Measurements from ENCODE around the gene PTF1A. TPM values are rescaled to one million over a fixed set of nuclear protein-coding genes. Genes with fewer than 3 reads are reported as not detected.
"Not testable (repeated sequence)": the region's sequence is repeated elsewhere in the genome, so short reads cannot be mapped to it uniquely, and the experiment has no call there.

Gene PTF1A
- total and polyA plus RNA-seq, 7 donors: not detected

DNA sequence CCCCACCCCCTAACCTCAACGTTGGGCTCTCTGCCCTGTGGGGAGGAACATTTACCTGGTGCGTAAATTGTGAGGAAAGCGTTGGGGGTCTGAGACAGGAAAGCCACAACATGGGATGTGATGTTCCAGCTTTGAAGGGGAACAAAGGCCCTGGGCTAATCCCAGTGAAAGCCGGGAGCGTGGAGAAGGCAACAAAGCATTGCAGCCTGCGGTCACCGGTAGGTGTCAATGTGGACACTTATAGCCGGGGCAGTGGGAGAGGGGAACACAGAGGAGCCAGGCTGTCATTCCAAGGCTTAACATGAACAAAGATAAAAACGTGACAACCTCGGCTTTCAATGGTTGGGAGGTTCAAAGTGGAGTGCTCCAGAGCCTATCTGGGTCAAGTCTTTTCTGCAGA, 12.7 kb downstream of the PTF1A start:
- Histone ChIP-seq H3K4me1 (no peaks in the 10 kb centered on the region), H3K4me3 (no peak overlapping the region), H3K9me3 (no peaks in the 10 kb centered on the region), H3K27ac (no peak overlapping the region), H3K36me3 (ENCODE audit: insufficient read depth in 1 of 2, low read depth in 1 of 2) (no peaks in the 10 kb centered on the region), H3K27me3 (ENCODE audit: insufficient read depth in 3 of 3, low read length in 2 of 3) (peaks cover 2 to 54% (median 9%) of the 10 kb centered on the region in 3 donors)
- no peak for ATAC-seq
- WGBS, 3 donors: 6 to 13% (median 8%) methylated on average over 10 of the region's 10 CpGs
- intact Hi-C loops (cut with DNase I): no loop called here
- no peak for DNase-seq
- TF ChIP-seq, protein P1, sequence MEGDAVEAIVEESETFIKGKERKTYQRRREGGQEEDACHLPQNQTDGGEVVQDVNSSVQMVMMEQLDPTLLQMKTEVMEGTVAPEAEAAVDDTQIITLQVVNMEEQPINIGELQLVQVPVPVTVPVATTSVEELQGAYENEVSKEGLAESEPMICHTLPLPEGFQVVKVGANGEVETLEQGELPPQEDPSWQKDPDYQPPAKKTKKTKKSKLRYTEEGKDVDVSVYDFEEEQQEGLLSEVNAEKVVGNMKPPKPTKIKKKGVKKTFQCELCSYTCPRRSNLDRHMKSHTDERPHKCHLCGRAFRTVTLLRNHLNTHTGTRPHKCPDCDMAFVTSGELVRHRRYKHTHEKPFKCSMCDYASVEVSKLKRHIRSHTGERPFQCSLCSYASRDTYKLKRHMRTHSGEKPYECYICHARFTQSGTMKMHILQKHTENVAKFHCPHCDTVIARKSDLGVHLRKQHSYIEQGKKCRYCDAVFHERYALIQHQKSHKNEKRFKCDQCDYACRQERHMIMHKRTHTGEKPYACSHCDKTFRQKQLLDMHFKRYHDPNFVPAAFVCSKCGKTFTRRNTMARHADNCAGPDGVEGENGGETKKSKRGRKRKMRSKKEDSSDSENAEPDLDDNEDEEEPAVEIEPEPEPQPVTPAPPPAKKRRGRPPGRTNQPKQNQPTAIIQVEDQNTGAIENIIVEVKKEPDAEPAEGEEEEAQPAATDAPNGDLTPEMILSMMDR (IDR thresholded peaks at IDR 0.05): no peak

GRCh38 chr10:23205972-23206642, 14.0 kb downstream of the PTF1A start:
- no peak overlapping the region for H3K27ac ChIP-seq
- 38 to 39% (median 38%) methylated on average over 3 of the region's 3 CpGs for WGBS, 3 donors
- TF ChIP-seq, protein P1 (IDR thresholded peaks at IDR 0.05): no peak
- DNase-seq (no peak), ATAC-seq (no peak)
- no peak overlapping the region for H3K4me3 ChIP-seq
- no peaks in the 10 kb centered on the region for H3K4me1 ChIP-seq
- H3K36me3 ChIP-seq (ENCODE audit: insufficient read depth in 1 of 2, low read depth in 1 of 2): no peaks in the 10 kb centered on the region
- H3K27me3 ChIP-seq (ENCODE audit: insufficient read depth in 3 of 3, low read length in 2 of 3): peaks cover 2 to 40% (median 3%) of the 10 kb centered on the region in 3 donors
- intact Hi-C loops (cut with DNase I): no loop called here
- H3K9me3 ChIP-seq: no peaks in the 10 kb centered on the region

- TF ChIP-seq, protein P1 (IDR thresholded peaks at IDR 0.05): no peak
- Histone ChIP-seq H3K36me3 (ENCODE audit: insufficient read depth in 1 of 2, low read depth in 1 of 2) (no peaks in the 10 kb centered on the region), H3K27ac (no peak overlapping the region), H3K9me3 (no peaks in the 10 kb centered on the region), H3K4me3 (no peak overlapping the region), H3K27me3 (ENCODE audit: insufficient read depth in 3 of 3, low read length in 2 of 3) (peaks cover 0 to 4% (median under 1%) of the 10 kb centered on the region in 3 donors), H3K4me1 (no peaks in the 10 kb centered on the region)
- DNase-seq (no peak), ATAC-seq (no peak)
- WGBS, 3 donors: 89 to 94% (median 92%) methylated on average over 1 of the region's 1 CpG
- intact Hi-C loops (cut with DNase I): no loop called here
Observed at GRCh38 chr10:23217471-23217870, 25.4 kb downstream of the PTF1A start.

DNA sequence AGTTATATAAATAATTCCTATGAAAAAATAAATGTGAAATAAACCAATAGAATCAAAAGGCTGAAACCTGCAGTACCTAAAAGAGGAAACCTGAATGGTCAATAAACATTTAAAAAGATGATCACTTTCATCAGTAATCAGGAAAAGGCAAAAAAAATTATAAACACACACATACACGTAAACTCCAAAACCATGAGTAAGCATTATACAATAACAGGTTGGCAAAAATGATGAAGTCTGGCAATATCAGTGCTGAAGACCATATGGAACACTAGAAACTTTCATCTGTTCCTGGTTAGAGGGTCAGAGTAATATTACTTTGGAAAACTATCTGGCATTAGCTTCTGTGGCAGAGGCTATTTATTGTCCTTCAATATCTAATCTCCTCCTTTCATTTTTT, 38.5 kb downstream of the PTF1A start:
- no peaks in the 10 kb centered on the region for H3K27me3 ChIP-seq (ENCODE audit: insufficient read depth in 3 of 3, low read length in 2 of 3)
- intact Hi-C loops (cut with DNase I): no loop called here
- WGBS, 3 donors: 73 to 89% (median 88%) methylated on average over 1 of the region's 1 CpG
- no peak for DNase-seq
- H3K9me3 ChIP-seq: no peaks in the 10 kb centered on the region
- TF ChIP-seq, protein P1 (IDR thresholded peaks at IDR 0.05): no peak
- no peak for ATAC-seq
- H3K36me3 ChIP-seq (ENCODE audit: insufficient read depth in 1 of 2, low read depth in 1 of 2): no peaks in the 10 kb centered on the region
- H3K27ac ChIP-seq: no peak overlapping the region
- H3K4me1 ChIP-seq: no peaks in the 10 kb centered on the region
- no peak overlapping the region for H3K4me3 ChIP-seq

DNA sequence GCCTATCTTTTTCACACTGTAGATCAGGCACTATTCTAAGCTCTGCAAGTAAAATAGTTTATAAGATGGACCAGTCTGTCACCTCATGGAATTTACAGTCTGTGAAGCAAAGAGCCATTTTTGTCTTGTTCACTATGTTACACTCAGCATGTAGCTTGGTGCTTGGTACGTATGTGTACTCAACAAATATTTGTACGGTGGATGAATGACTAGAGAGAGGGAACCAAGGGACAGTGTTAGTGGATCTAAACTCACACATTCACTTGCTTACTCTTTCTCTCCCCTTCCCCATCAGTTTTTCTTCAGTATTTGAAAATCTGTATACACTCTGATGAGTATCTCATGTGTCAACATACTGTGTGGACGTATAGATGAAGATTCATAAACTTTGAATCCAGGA, 45.9 kb downstream of the PTF1A start:
- Histone ChIP-seq H3K36me3 (ENCODE audit: insufficient read depth in 1 of 2, low read depth in 1 of 2) (no peaks in the 10 kb centered on the region), H3K4me3 (no peak overlapping the region), H3K27ac (no peak overlapping the region), H3K27me3 (ENCODE audit: insufficient read depth in 3 of 3, low read length in 2 of 3) (no peaks in the 10 kb centered on the region), H3K4me1 (no peaks in the 10 kb centered on the region), H3K9me3 (no peaks in the 10 kb centered on the region)
- DNase-seq (no peak), ATAC-seq (no peak)
- 52 to 73% (median 73%) methylated on average over 3 of the region's 3 CpGs for WGBS, 3 donors
- intact Hi-C loops (cut with DNase I): no loop called here
- TF ChIP-seq, protein P1 (IDR thresholded peaks at IDR 0.05): no peak

DNA sequence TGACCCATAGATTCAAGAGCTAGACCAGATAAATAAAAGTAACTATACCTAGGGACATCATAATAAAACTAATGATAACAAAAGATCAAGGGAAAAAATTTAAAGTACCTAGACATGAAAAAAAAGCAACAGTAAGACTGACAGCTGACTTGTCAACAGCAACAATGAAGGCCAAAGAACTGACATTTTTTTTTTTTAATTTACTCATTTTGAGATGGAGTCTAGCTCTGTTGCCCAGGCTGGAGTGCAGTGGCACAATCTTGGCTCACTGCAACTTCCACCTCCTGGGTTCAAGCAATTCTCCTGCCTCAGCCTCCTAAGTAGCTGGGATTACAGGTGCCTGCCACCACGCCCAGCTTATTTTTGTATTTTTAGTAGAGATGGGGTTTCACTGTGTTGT, 49.7 kb downstream of the PTF1A start:
- H3K9me3 ChIP-seq; intact Hi-C loops (cut with DNase I); ATAC-seq; DNase-seq; H3K27me3 ChIP-seq (ENCODE audit: insufficient read depth in 3 of 3, low read length in 2 of 3); H3K4me3 ChIP-seq; H3K36me3 ChIP-seq (ENCODE audit: insufficient read depth in 1 of 2, low read depth in 1 of 2); H3K27ac ChIP-seq; H3K4me1 ChIP-seq: not testable (repeated sequence)
- 65 to 82% (median 67%) methylated on average over 1 of the region's 1 CpG for WGBS, 3 donors

Data from psoas muscle (tissue), 8 donors.